SH-SY5Y (cell line): ENCODE results near the gene TMEM178A.

ENCODE experiments used
- GATA2 ChIP-seq: IDR thresholded peaks from 2 replicates; pipeline ENCODE4 v1.6.1; 2011; ENCODE audit warnings: mild to moderate bottlenecking, low read depth, low read length
- GATA3 ChIP-seq: IDR thresholded peaks from 2 replicates; pipeline ENCODE4 v1.6.1; 2011; ENCODE audit warnings: low read depth, mild to moderate bottlenecking, low read length, moderate library complexity

DNA sequence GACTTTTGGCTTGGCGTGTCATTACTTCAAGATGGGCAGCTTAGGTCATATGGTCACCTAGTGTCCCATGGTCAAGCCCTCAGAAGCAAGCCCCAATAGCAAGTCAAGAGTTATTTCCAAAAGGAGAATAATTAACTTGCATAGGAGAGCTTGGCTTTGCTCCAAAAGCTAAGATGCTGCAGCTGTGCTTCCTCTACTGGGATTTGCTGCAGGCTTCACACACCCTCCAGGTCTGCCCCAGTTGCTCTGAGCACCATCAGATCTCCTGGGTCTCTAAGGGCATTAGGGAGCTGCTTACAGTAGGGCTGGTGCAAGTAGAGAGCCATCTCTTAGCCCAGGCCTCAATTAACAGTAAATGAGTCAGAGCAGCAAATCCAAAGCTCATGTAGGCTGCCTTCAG, 66.8 kb downstream of the TMEM178A start:
- no peak for TF ChIP-seq GATA2
- no peak for TF ChIP-seq GATA3
